GM12872 (cell line): ENCODE data around the gene MRPS23.

Experiments used
- TF ChIP-seq, protein P1 (sequence below): IDR thresholded peaks from 3 replicates; pipeline ENCODE4 v1.5.1; 2011; ENCODE audit warnings: low read depth, mild to moderate bottlenecking, low read length, moderate library complexity; ENCODE audit not compliant: insufficient read depth

The MRPS23 gene

DNA sequence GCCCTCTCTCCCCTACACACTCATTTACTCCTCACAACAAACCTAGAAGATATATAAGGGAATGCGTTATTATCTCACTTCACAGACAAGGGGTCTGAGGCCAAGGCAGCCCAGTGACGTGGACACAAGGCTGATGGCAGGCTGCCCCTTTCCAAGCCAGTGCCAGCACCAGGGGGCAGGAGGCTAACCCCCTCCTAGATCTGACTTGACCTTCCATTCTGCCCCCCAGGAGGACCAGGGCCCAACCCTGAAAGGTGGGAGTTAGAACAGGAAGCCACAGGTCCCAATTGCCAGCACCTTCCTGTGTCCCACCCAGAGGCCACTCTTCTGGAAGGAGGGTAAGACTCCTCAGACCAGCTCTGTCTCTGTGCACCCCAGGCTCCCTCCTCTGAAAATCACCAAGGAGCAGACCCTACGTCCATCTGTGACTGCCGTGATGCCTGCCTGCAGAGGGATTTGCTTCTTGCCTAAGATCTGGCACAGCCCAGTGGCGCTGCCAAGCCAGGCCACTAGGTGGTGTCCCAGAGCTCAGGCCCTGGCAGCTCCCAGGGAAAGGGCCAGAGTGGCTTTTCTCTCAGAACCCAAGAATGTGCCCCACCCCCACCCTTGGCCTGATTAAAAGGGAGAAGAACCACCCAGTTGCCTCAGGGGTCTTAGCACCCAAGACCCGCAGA is 42.4 kb upstream of the MRPS23 start:
- TF ChIP-seq, protein P1, sequence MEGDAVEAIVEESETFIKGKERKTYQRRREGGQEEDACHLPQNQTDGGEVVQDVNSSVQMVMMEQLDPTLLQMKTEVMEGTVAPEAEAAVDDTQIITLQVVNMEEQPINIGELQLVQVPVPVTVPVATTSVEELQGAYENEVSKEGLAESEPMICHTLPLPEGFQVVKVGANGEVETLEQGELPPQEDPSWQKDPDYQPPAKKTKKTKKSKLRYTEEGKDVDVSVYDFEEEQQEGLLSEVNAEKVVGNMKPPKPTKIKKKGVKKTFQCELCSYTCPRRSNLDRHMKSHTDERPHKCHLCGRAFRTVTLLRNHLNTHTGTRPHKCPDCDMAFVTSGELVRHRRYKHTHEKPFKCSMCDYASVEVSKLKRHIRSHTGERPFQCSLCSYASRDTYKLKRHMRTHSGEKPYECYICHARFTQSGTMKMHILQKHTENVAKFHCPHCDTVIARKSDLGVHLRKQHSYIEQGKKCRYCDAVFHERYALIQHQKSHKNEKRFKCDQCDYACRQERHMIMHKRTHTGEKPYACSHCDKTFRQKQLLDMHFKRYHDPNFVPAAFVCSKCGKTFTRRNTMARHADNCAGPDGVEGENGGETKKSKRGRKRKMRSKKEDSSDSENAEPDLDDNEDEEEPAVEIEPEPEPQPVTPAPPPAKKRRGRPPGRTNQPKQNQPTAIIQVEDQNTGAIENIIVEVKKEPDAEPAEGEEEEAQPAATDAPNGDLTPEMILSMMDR, result peak; percentile 99

DNA sequence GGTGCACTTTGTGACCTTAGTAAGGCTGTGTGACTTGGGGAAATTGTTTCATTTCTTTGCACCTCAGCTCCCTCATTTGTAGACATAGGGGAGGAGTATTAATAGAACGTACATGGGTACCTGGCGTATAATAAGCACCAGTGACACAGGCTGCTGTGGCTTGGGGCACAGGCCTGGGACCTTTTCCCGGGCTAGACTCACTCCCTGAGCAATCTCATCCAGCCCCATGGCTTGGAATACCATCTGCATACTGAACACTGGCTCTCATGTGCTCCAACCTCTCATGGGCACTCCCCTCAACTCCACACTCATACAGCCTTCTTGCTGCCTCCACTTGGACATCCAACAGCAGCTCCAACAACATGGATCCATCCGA is 41.0 kb upstream of the MRPS23 start:
- TF ChIP-seq, protein P1, result no peak

DNA sequence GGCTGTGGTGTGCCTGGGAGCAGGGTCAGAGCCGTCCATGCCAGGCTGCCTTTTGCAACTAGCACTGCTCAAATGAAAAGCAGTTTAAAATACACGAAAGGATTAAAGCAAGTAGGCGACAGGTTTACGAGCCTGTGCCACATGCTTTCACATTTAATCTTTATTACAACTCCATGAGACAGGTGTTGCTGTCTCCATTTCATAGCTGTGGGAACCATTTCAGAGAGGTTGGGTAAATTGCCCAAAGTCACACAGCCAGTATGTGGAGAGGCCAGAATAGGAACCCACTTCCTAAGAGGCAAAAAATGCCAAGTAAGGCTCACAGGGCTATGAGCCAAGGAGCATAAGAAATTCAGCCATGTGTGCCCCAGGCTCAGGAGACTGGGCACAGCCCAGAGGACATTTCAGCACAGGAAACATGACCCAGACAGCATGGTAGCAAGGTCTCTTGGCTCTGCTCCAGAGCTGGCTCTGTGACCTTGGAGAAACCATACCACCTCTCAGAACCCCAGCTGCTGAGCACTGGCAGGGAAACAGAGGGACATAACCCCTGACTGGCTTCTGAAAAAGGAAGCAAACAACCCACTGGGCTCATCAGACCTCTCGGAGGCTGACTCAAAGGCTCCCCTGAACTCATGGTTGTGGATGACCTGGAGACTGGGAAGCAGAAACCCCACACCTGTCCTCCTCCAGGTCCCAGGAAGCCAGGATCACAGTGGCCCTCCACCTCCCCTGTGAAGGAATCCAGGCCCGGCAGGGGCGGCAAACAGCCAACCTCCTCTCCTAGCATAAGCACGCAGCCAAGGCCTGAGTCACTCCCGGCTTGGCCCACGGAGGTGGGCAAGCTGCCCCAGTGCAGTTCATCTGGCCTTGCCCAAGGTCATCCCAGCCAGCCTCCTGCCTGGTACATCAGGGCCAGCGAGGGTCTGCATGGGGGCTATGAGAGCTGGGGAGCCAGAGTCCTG is 40.3 kb upstream of the MRPS23 start:
- TF ChIP-seq, protein P1, result no peak

DNA sequence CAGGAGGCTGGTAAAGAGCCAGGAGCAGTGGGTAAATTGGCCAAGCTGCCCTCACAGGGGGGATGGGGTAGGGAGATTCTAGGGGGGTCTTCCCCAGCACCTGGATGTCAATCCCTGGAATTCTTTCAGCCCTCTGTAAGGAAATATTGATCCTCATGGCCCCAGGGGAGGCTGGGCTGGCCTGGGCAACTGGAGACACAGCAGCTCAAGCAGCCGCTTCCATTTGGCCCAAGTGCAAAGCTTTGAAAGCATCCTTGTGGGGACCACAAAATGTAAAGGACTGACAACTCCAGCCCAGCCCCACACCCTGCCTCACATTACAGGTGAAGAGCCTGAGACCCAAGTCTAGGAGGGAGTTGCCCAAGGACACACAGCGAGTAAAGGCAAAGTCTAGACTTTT is 39.4 kb upstream of the MRPS23 start:
- TF ChIP-seq, protein P1, result no peak

DNA sequence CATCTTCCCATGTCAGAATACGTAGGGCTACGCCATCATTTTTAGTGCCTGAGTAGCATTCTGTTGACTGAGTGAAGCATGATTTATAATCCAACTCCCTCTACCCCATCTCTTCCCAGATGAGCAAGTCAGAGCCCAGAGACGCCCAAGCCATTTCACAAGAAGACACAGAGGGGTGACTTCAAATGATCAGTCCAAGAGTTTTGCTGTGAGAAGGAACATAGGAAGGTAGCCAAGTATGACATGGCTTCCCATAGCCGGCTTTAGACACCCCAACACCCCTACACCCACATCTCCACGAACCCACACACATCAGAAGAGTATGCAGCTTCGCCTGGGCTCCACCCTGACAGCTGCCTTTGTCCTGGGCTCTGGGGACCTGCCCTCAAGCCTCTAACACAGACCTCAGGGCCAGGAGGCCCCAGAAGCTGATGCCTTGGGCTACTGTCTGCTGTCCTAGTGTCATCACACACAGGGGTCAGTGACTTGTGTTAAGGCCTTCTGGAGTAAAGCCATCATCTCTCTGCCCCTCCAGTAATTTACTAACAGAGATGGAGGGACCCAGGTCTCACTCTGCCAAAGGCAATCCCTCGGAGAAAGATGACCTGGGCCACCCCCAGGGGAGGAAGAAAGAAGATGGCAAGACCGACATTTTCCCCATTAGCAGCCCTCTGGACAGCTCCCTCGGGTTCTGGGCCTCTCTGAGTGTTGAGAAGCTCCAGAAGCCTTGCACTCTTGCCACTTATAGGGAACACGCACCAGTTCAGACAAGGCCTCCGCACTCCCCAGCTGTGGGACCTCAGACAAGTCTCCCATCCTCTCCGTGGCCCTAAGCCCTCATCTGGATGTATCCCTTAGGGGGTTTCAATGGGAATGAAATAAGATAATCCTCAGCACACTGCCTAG is 38.7 kb upstream of the MRPS23 start:
- TF ChIP-seq, protein P1, result no peak

DNA sequence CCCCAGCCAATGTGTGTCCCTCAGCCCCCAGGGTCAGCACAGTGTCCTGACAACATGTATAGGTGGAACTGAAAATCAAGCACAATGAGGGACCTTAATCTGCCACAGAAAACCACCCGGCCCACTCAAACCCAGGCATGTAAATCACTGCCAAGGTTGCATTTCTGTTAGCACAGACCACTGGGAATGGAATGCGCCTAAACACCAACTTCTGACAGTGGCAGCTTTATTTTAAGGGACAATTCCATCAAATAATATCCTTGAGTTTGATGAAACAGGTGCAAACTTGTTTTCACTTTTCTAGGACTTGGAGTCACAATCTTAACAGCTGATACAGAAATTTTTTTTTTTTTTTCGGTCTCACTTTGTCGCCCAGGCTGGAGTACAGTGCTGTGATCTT is 37.3 kb upstream of the MRPS23 start:
- TF ChIP-seq, protein P1, result no peak

DNA sequence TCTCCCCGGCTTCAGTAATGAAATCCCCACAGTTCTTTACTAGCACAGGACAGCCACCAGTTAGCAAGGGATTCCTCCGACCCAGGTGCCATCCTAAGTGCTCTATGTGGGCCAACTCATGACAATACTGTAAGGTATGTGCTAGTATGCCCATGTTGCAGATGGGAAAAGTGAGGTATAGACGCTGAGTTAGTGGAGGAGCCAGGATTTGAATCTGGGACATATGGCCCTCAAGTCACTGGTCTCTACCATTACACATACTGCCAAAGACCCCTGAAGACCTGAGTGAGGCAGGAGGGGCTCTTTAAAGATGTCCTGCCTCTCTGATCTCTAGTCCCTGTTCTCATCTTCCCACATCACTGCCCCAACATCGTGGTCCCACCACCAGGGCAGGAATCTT is 36.2 kb upstream of the MRPS23 start:
- TF ChIP-seq, protein P1, result no peak
